GM12878 (cell line): ENCODE data around the gene P2RX6. TPM values are rescaled to one million over a fixed set of nuclear protein-coding genes. Genes with fewer than 3 reads are reported as not detected.

Experiments
- EZH2 ChIP-seq: IDR thresholded peaks from 2 replicates; pipeline ENCODE4 v1.6.1; 2012; ENCODE audit warnings: low read depth, mild to moderate bottlenecking, control low read depth, inconsistent platforms, low read length, borderline replicate concordance; ENCODE audit not compliant: control insufficient read depth
- GATAD2B ChIP-seq: fragments of 450-650 bp; conservative IDR thresholded peaks from 2 replicates; pipeline ENCODE4 v1.6.1; 2017; ENCODE audit warnings: low read depth, mild to moderate bottlenecking, moderate library complexity
- NR2C1 ChIP-seq: fragments of 450-650 bp; IDR thresholded peaks from 2 replicates; pipeline ENCODE4 v1.6.1; 2017; ENCODE audit warnings: antibody characterized with exemption, mild to moderate bottlenecking, moderate library complexity
- PML ChIP-seq: IDR thresholded peaks from 2 replicates; pipeline ENCODE4 v1.6.1; 2012; ENCODE audit warnings: low read length, inconsistent platforms
- POLR2A ChIP-seq: IDR thresholded peaks from 2 replicates; pipeline ENCODE4 v1.6.1; 2011; ENCODE audit warnings: low read depth, mild to moderate bottlenecking, low read length
- POLR2AphosphoS2 ChIP-seq: IDR thresholded peaks from 2 replicates; pipeline ENCODE4 v1.6.1; 2011; ENCODE audit warnings: low read depth, mild to moderate bottlenecking, low read length, improper control_type of control experiment, moderate library complexity
- SMAD5 ChIP-seq: IDR thresholded peaks from 2 replicates; pipeline ENCODE4 v1.6.1; 2016; ENCODE audit warnings: antibody characterized with exemption, low read depth
- polyA plus RNA-seq, 11 experiments: library from polyadenylated mRNA; depleted of rRNA in 4 of 11; unstranded in 6 of 11; stranded (reverse) in 5 of 11; fragments of >200 nt; fragmentation: Nextera tagmentation in 4 of 11; fragmentation: Illumina TruSeq in 1 of 11; extraction: Ambion mirVana in 4 of 11; extraction: Trizol in 1 of 11; gene quantifications; 1 replicate in 1 of 11; 2 replicates in 10 of 11; pipeline versions ENCODE4 v1.2.1 to v1.2.3, GENCODE V29; 2011 to 2016; ENCODE audit warnings: inconsistent platforms in 2 of 11, missing spikeins in 2 of 11, low read depth in 1 of 11
- total RNA-seq, 4 experiments: library from RNA; depleted of rRNA in 3 of 4; stranded (reverse); fragments of >200 nt in 3 of 4; fragmentation: Illumina TruSeq in 1 of 4; extraction: Trizol in 1 of 4; gene quantifications; 2 replicates each; pipeline versions ENCODE4 v1.2.1 to v1.2.3, GENCODE V29; 2013 to 2021
- TF ChIP-seq, protein P1 (sequence below): fragments of 450-650 bp; IDR thresholded peaks from 2 replicates; pipeline ENCODE4 v1.6.1; 2016; ENCODE audit warnings: mild to moderate bottlenecking, moderate library complexity, borderline replicate concordance
- TF ChIP-seq, protein P2 (sequence below): IDR thresholded peaks from 2 replicates; pipeline ENCODE4 v1.6.1; 2012; ENCODE audit warnings: low read depth, low read length, improper control_type of control experiment

Gene P2RX6
- total and polyA plus RNA-seq, 10 of the 15 experiments (the other 5 are each of a cell fraction or from before 2014, with no cell fraction given) = 0.03 to 0.21 (median 0.07) TPM; not detected in 5

DNA sequence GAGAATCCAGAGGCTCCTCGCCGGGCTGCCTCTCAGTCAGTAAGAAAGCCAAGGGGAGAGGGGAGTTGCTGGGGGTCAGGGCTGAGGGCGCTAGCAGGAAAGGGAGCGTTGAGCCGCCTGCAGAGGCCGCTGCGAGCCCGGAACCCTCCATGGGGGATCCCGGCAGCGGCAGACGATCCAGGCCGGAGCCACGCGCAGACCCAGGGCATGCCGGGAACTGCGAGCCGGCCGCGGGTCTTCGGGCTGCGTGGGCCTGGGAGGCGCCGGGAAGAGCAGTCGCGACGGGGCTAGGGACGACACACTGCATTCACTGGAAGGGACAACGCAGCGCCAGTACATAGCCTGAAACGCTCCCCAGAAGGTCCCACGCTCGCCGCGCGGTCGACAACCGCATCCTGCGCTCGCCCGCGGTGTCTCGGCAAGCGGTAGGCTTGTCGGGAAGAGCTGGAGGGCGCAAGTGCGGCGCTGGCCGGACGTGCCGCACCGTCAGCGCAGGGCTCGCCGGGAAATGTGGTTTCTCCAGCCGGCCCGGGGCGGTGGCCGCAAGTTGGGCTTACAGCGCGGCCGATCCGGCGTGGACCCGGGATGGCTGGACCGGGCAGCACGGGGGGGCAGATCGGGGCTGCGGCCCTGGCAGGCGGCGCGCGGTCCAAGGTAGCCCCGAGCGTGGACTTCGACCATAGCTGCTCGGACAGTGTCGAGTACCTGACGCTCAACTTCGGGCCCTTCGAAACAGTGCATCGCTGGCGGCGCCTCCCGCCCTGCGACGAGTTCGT is 33.0 kb upstream of the P2RX6 start, which contains the start of gene LZTR1 (continued):
- TF ChIP-seq, protein P1, sequence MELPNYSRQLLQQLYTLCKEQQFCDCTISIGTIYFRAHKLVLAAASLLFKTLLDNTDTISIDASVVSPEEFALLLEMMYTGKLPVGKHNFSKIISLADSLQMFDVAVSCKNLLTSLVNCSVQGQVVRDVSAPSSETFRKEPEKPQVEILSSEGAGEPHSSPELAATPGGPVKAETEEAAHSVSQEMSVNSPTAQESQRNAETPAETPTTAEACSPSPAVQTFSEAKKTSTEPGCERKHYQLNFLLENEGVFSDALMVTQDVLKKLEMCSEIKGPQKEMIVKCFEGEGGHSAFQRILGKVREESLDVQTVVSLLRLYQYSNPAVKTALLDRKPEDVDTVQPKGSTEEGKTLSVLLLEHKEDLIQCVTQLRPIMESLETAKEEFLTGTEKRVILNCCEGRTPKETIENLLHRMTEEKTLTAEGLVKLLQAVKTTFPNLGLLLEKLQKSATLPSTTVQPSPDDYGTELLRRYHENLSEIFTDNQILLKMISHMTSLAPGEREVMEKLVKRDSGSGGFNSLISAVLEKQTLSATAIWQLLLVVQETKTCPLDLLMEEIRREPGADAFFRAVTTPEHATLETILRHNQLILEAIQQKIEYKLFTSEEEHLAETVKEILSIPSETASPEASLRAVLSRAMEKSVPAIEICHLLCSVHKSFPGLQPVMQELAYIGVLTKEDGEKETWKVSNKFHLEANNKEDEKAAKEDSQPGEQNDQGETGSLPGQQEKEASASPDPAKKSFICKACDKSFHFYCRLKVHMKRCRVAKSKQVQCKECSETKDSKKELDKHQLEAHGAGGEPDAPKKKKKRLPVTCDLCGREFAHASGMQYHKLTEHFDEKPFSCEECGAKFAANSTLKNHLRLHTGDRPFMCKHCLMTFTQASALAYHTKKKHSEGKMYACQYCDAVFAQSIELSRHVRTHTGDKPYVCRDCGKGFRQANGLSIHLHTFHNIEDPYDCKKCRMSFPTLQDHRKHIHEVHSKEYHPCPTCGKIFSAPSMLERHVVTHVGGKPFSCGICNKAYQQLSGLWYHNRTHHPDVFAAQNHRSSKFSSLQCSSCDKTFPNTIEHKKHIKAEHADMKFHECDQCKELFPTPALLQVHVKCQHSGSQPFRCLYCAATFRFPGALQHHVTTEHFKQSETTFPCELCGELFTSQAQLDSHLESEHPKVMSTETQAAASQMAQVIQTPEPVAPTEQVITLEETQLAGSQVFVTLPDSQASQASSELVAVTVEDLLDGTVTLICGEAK = peak; percentile 47; the same call in 1 of the 2 replicates
- TF ChIP-seq, protein P2, sequence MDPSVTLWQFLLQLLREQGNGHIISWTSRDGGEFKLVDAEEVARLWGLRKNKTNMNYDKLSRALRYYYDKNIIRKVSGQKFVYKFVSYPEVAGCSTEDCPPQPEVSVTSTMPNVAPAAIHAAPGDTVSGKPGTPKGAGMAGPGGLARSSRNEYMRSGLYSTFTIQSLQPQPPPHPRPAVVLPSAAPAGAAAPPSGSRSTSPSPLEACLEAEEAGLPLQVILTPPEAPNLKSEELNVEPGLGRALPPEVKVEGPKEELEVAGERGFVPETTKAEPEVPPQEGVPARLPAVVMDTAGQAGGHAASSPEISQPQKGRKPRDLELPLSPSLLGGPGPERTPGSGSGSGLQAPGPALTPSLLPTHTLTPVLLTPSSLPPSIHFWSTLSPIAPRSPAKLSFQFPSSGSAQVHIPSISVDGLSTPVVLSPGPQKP = peak; percentile 22; the same call in 1 of the 2 replicates
- TF ChIP-seq POLR2A (peak; percentile 99), EZH2 (no peak), SMAD5 (peak; percentile 91), GATAD2B (peak; percentile 92), NR2C1 (peak; percentile 13; the same call in 1 of the 2 replicates), POLR2AphosphoS2 (peak; percentile 64; the same call in 1 of the 2 replicates), PML (peak; percentile 98)
